Retinal pigment epithelial cell (primary cell): ENCODE measurements around the gene SLC24A3.

ENCODE experiments used
- DNase-seq: peaks from one replicate; pipeline ENCODE4 v3.0.0-alpha.2; 2010; ENCODE audit warnings: low read depth
- H3K4me3 ChIP-seq: 2 replicates; pipeline ENCODE4 v1.5.1; 2011; ENCODE audit warnings: mild to moderate bottlenecking, low read length, control low read depth, moderate library complexity
- CTCF ChIP-seq: conservative IDR thresholded peaks from 2 replicates; pipeline ENCODE4 v1.5.1; 2011; ENCODE audit warnings: low read depth, low read length, control low read depth, inconsistent platforms

SLC24A3 gene

GRCh38 chr20:19348582-19348981 is 136.1 kb downstream of the SLC24A3 start:
- no peak for DNase-seq
- H3K4me3 ChIP-seq, result no peak overlapping the region
- no peak for TF ChIP-seq CTCF

- no peak for TF ChIP-seq CTCF
- DNase-seq, result no peak
- H3K4me3 ChIP-seq, result no peak overlapping the region
Measured at GRCh38 chr20:19349879-19350278, 137.4 kb downstream of the SLC24A3 start.

GRCh38 chr20:19351542-19351941 is 139.1 kb downstream of the SLC24A3 start:
- DNase-seq, result no peak
- no peak for TF ChIP-seq CTCF
- no peak overlapping the region for H3K4me3 ChIP-seq

GRCh38 chr20:19354950-19355349 is 142.5 kb downstream of the SLC24A3 start:
- TF ChIP-seq CTCF, result no peak
- DNase-seq, result no peak
- H3K4me3 ChIP-seq, result no peak overlapping the region

GRCh38 chr20:19361790-19362189 is 149.3 kb downstream of the SLC24A3 start:
- TF ChIP-seq CTCF, result no peak
- H3K4me3 ChIP-seq, result no peak overlapping the region
- DNase-seq, result no peak

GRCh38 chr20:19363476-19363875 is 151.0 kb downstream of the SLC24A3 start:
- no peak overlapping the region for H3K4me3 ChIP-seq
- DNase-seq, result no peak
- no peak for TF ChIP-seq CTCF

GRCh38 chr20:19367591-19367990 is 155.1 kb downstream of the SLC24A3 start:
- no peak overlapping the region for H3K4me3 ChIP-seq
- no peak for DNase-seq
- TF ChIP-seq CTCF, result no peak
